HepG2 (cell line): ENCODE measurements around the gene MRPL3. TPM values are rescaled to one million over a fixed set of nuclear protein-coding genes. Genes with fewer than 3 reads are reported as not detected.

Source experiments
- ATAC-seq: fragments of 200-7000 bp; cut with Tn5 transposase; 3 replicates; pipeline ENCODE4 v1.9.1; 2020; ENCODE audit warnings: mild to moderate bottlenecking, moderate library complexity
- BruUV-seq: library from RNA; stranded (reverse); fragments of 400-500 nt; replicated peaks from 2 replicates; lab custom pipeline; 2021; lab: Mats Ljungman, UMichigan
- CTCF ChIA-PET: fragments of 300-600 bp; formaldehyde crosslinking; extraction: SDS; loops from one replicate; lab custom pipeline; 2021; ENCODE audit warnings: low total read pairs, inconsistent platforms, low intra/inter-chr PET ratio; lab: Yijun Ruan, JAX
- POLR2A ChIA-PET: fragments of 350-600 bp; sonication (Branson Sonifier 250); formaldehyde crosslinking; loops from one replicate; lab custom pipeline; 2020; ENCODE audit warnings: antibody characterized with exemption, inconsistent platforms; lab: Yijun Ruan, JAX
- DNase-seq: peaks from one replicate; pipeline ENCODE4 v3.0.0-alpha.2; 2015; ENCODE audit warnings: low spot score
- FAIRE-seq: peaks from 3 replicates; lab custom pipeline; 2011; peaks lifted over from hg19 to GRCh38; lab: Jason Lieb, UNC
- H2AFZ ChIP-seq: one replicate; pipeline ENCODE4 v1.6.1; 2011; ENCODE audit warnings: low read length, inconsistent platforms
- H3K27ac ChIP-seq: fragments of 300-600 bp; 3 replicates; pipeline ENCODE4 v1.8.0; 2011; ENCODE audit warnings: mixed run types, mild to moderate bottlenecking, mixed read lengths, low read length, inconsistent platforms; ENCODE audit not compliant: insufficient read depth; ENCODE audit errors: extremely low read length
- H3K27me3 ChIP-seq, 2 experiments: fragments of 200-600 bp in 1 of 2; 2 replicates in 1 of 2; 3 replicates in 1 of 2; pipeline versions ENCODE4 v1.6.0 to v1.8.0; 2011; ENCODE audit warnings: low read length in 2 of 2, mild to moderate bottlenecking in 2 of 2, moderate library complexity in 2 of 2, inconsistent platforms in 1 of 2; ENCODE audit not compliant: insufficient read depth in 2 of 2, control insufficient read depth in 1 of 2
- H3K36me3 ChIP-seq, 2 experiments: fragments of 200-600 bp in 1 of 2; replicated peaks in 1 of 2; 2 replicates in 1 of 2; 3 replicates in 1 of 2; pipeline versions ENCODE4 v1.5.1 to v1.8.0; 2011; ENCODE audit warnings: low read length in 2 of 2, inconsistent platforms in 1 of 2; ENCODE audit not compliant: insufficient read depth in 2 of 2, control insufficient read depth in 1 of 2
- H3K4me1 ChIP-seq: 2 replicates; pipeline ENCODE4 v1.5.1; 2012; ENCODE audit warnings: low read length, inconsistent platforms; ENCODE audit not compliant: insufficient read depth
- H3K4me2 ChIP-seq: 2 replicates; pipeline ENCODE4 v1.6.0; 2011; ENCODE audit warnings: low read depth, low read length, inconsistent platforms
- H3K4me3 ChIP-seq, 3 experiments: fragments of 200-600 bp in 1 of 3; sonication (generic), shearing (Covaris generic) in 1 of 3; replicated peaks in 1 of 3; 2 replicates each; pipeline ENCODE4 v1.5.1; 2011 to 2016; ENCODE audit warnings: low read length in 3 of 3, inconsistent platforms in 2 of 3, low read depth in 2 of 3, mild to moderate bottlenecking in 2 of 3, control low read depth in 1 of 3, mixed read lengths in 1 of 3; ENCODE audit not compliant: insufficient read depth in 1 of 3
- H3K79me2 ChIP-seq: one replicate; pipeline ENCODE4 v1.6.1; 2011; ENCODE audit warnings: low read length, inconsistent platforms; ENCODE audit not compliant: insufficient read depth
- H3K9ac ChIP-seq: 2 replicates; pipeline ENCODE4 v1.6.0; 2011; ENCODE audit warnings: mild to moderate bottlenecking, low read depth, low read length, inconsistent platforms; ENCODE audit not compliant: insufficient read depth
- H3K9me3 ChIP-seq: 2 replicates; pipeline ENCODE4 v1.5.1; 2012; ENCODE audit warnings: mild to moderate bottlenecking, low read length
- H4K20me1 ChIP-seq: 2 replicates; pipeline ENCODE4 v1.6.0; 2011; ENCODE audit warnings: inconsistent platforms, mild to moderate bottlenecking, low read length, moderate library complexity; ENCODE audit not compliant: insufficient read depth
- BCLAF1 ChIP-seq: fragments of 450-650 bp; IDR thresholded peaks from 2 replicates; pipeline ENCODE4 v1.6.1; 2017; ENCODE audit warnings: mild to moderate bottlenecking
- BHLHE40 ChIP-seq: IDR thresholded peaks from 2 replicates; pipeline ENCODE4 v1.6.1; 2011; ENCODE audit warnings: low read length, improper control_type of control experiment
- CAMTA2 ChIP-seq: sonication (generic); formaldehyde crosslinking; IDR thresholded peaks from 2 replicates; pipeline ENCODE4 v1.4.0; 2020; ENCODE audit warnings: mild to moderate bottlenecking, missing genetic modification reagents, borderline replicate concordance
- CREB3 ChIP-seq: sonication (generic); formaldehyde crosslinking; IDR thresholded peaks from 2 replicates; pipeline ENCODE4 v1.5.0; 2020; ENCODE audit warnings: missing genetic modification reagents
- GFI1 ChIP-seq: sonication (generic); formaldehyde crosslinking; IDR thresholded peaks from 2 replicates; pipeline ENCODE4 v1.5.0; 2020; ENCODE audit warnings: missing genetic modification reagents, mild to moderate bottlenecking, borderline replicate concordance
- GPN1 ChIP-seq: sonication (generic); formaldehyde crosslinking; IDR thresholded peaks from 2 replicates; pipeline ENCODE4 v1.5.1; 2020; ENCODE audit warnings: missing genetic modification reagents, borderline replicate concordance
- JARID2 ChIP-seq: sonication (generic); formaldehyde crosslinking; IDR thresholded peaks from 2 replicates; pipeline ENCODE4 v1.8.1; 2023; ENCODE audit warnings: missing genetic modification reagents, inconsistent platforms; ENCODE audit not compliant: insufficient replicate concordance
- MAX ChIP-seq: IDR thresholded peaks from 2 replicates; pipeline ENCODE4 v1.6.1; 2012; ENCODE audit warnings: inconsistent platforms
- MXD3 ChIP-seq: IDR thresholded peaks from 2 replicates; pipeline ENCODE4 v1.6.1; 2016; ENCODE audit warnings: mild to moderate bottlenecking, missing biosample characterization, missing genetic modification reagents
- PRDM4 ChIP-seq: sonication (generic); formaldehyde crosslinking; IDR thresholded peaks from 2 replicates; pipeline ENCODE4 v1.9.0; 2021; ENCODE audit warnings: missing genetic modification reagents, borderline replicate concordance
- SP1 ChIP-seq, 2 experiments: fragments of 450-650 bp in 1 of 2; sonication (generic) in 1 of 2; formaldehyde crosslinking in 1 of 2; IDR thresholded peaks; 2 replicates each; pipeline versions ENCODE4 v1.4.0 to v1.6.1; 2016 to 2020; ENCODE audit warnings: missing genetic modification reagents in 1 of 2
- ZFAT ChIP-seq: sonication (generic); formaldehyde crosslinking; conservative IDR thresholded peaks from 2 replicates; pipeline ENCODE4 v1.8.1; 2023; ENCODE audit warnings: missing genetic modification reagents, inconsistent platforms
- ZKSCAN8 ChIP-seq: IDR thresholded peaks from 2 replicates; pipeline ENCODE4 v1.6.1; 2016; ENCODE audit warnings: borderline replicate concordance, missing genetic modification reagents, missing compliant biosample characterization
- ZNF205 ChIP-seq: IDR thresholded peaks from 2 replicates; pipeline ENCODE4 v1.6.1; 2018; ENCODE audit warnings: missing biosample characterization, missing genetic modification reagents
- ZNF576 ChIP-seq: sonication (generic); formaldehyde crosslinking; IDR thresholded peaks from 2 replicates; pipeline ENCODE4 v1.4.0; 2020; ENCODE audit warnings: mild to moderate bottlenecking, missing genetic modification reagents
- ZNF639 ChIP-seq: conservative IDR thresholded peaks from 2 replicates; pipeline ENCODE4 v1.6.1; 2018; ENCODE audit warnings: missing genetic modification reagents
- WGBS: methylation state at CpG from one replicate; pipeline ENCODE4 v1.1.6; 2017; ENCODE audit warnings: low lambda C conversion rate; 5-methylcytosine and 5-hydroxymethylcytosine counted together
- in situ Hi-C: cut with HindIII; loops from 2 replicates; pipeline ENCODE4 v1.10.0; 2017; ENCODE audit warnings: low pct_unique_long_range_greater_than_20kb; ENCODE audit not compliant: extremely low pct_ligation_motif_present
- intact Hi-C: fragments of 100-400 bp; cut with micrococcal nuclease; formaldehyde crosslinking; loops from one replicate; pipeline ENCODE4 v1.10.0; 2022; ENCODE audit not compliant: unreplicated experiment
- polyA plus RNA-seq, 8 experiments: library from polyadenylated mRNA; depleted of rRNA in 3 of 8; stranded (reverse) in 7 of 8; unstranded in 1 of 8; fragments of >200 nt; fragmentation: Illumina TruSeq in 4 of 8; extraction: Trizol in 4 of 8; gene quantifications; 2 replicates each; pipeline versions ENCODE4 v1.2.1 to v1.2.3, GENCODE V29; 2011 to 2016; ENCODE audit warnings: low read depth in 4 of 8, missing spikeins in 1 of 8, mixed read lengths in 1 of 8; ENCODE audit not compliant: insufficient read depth in 1 of 8
- total RNA-seq, 5 experiments: library from RNA; depleted of rRNA; stranded (reverse); fragments of >200 nt; fragmentation: Illumina TruSeq; extraction: Trizol; gene quantifications; 2 replicates each; pipeline ENCODE4 v1.2.3, GENCODE V29; 2016; ENCODE audit warnings: low read depth in 1 of 5

Gene MRPL3
- total and polyA plus RNA-seq, 2 of the 13 experiments (the other 11 are each of a cell fraction or from before 2014, with no cell fraction given) = 114 to 172 TPM

- DNase-seq (no peak), FAIRE-seq (no peak), ATAC-seq (no peak)
- ChIA-PET POLR2A (no interaction called here), CTCF (no interaction called here)
- Histone ChIP-seq H3K9ac (no peak overlapping the region), H3K9me3 (no peaks in the 10 kb centered on the region), H4K20me1 (no peaks in the 10 kb centered on the region), H3K27ac (no peak overlapping the region), H3K27me3 (0 out of 5 replicates have a peak, but pooled peaks cover 0 to 11% of the 10 kb centered on the region in 2 experiments), H3K79me2 (no peaks in the 10 kb centered on the region), H3K4me3 (no peak overlapping the region), H3K4me1 (no peaks in the 10 kb centered on the region), H2AFZ (no peak overlapping the region), H3K36me3 (no peaks in the 10 kb centered on the region), H3K4me2 (no peak overlapping the region)
- intact Hi-C loops = no loop called here
- no TSS peak for BruUV-seq
- 8% methylated on average over 1 of the region's 1 CpG for WGBS
- in situ Hi-C loops = no loop called here
- TF ChIP-seq BCLAF1 (no peak), MAX (no peak), ZFAT (CRISPR knock-in tag) (no peak), GFI1 (CRISPR knock-in tag) (no peak), ZNF639 (CRISPR knock-in tag) (no peak), PRDM4 (CRISPR knock-in tag) (no peak), GPN1 (CRISPR knock-in tag) (no peak), MXD3 (CRISPR knock-in tag) (no peak), CREB3 (CRISPR knock-in tag) (no peak), SP1 (IDR thresholded peaks at IDR 0.05) (no peak), SP1 (CRISPR knock-in tag; IDR thresholded peaks at IDR 0.05) (no peak), ZKSCAN8 (CRISPR knock-in tag) (no peak), ZNF576 (CRISPR knock-in tag) (no peak), ZNF205 (CRISPR knock-in tag) (no peak), BHLHE40 (no peak), CAMTA2 (CRISPR knock-in tag) (no peak), JARID2 (CRISPR knock-in tag) (no peak)
These were observed 81.5 kb downstream of the MRPL3 start for GRCh38 chr3:131421301-131421700.
